AG04450 (cell line): Measurements from ENCODE around the gene ZNF213. TPM values are rescaled to one million over a fixed set of nuclear protein-coding genes. Genes with fewer than 3 reads are reported as not detected.

Source experiments
- CTCF ChIA-PET: fragments of 300-600, 350-600 bp; formaldehyde crosslinking; extraction: SDS; loops from one replicate; lab custom pipeline; 2022; ENCODE audit warnings: antibody characterized with exemption, inconsistent platforms; lab: Charles Lee
- POLR2A ChIA-PET: fragments of 350-600 bp; formaldehyde crosslinking; extraction: SDS; loops from one replicate; lab custom pipeline; 2021; ENCODE audit warnings: antibody characterized with exemption, inconsistent platforms; lab: Yijun Ruan, JAX
- DNase-seq: peaks from one replicate; pipeline ENCODE4 v3.0.0-alpha.2; 2011; ENCODE audit warnings: low read depth, low spot score
- H3K27ac ChIP-seq: one replicate; pipeline ENCODE4 v1.5.1; 2012; ENCODE audit warnings: low read depth, low read length, control low read depth
- H3K27me3 ChIP-seq: one replicate; pipeline ENCODE4 v1.6.0; 2012; ENCODE audit warnings: low read length; ENCODE audit not compliant: control insufficient read depth, insufficient read depth
- H3K4me3 ChIP-seq: 2 replicates; pipeline ENCODE4 v1.5.1; 2011; ENCODE audit warnings: mild to moderate bottlenecking, low read depth, low read length, control low read depth
- H3K9me3 ChIP-seq: 2 replicates; pipeline ENCODE4 v1.5.1; 2012; ENCODE audit warnings: low read length; ENCODE audit not compliant: control insufficient read depth, insufficient read depth
- CTCF ChIP-seq: IDR thresholded peaks from 2 replicates; pipeline ENCODE4 v1.5.1; 2011; ENCODE audit warnings: low read depth, low read length, control low read depth, inconsistent platforms
- polyA plus RNA-seq: library from polyadenylated mRNA; depleted of rRNA; stranded (reverse); fragments of >200 nt; gene quantifications from 2 replicates; pipeline ENCODE4 v1.2.3, GENCODE V29; 2011

The ZNF213 gene
- polyA plus RNA-seq, 1 experiment: 0.47 TPM

DNA sequence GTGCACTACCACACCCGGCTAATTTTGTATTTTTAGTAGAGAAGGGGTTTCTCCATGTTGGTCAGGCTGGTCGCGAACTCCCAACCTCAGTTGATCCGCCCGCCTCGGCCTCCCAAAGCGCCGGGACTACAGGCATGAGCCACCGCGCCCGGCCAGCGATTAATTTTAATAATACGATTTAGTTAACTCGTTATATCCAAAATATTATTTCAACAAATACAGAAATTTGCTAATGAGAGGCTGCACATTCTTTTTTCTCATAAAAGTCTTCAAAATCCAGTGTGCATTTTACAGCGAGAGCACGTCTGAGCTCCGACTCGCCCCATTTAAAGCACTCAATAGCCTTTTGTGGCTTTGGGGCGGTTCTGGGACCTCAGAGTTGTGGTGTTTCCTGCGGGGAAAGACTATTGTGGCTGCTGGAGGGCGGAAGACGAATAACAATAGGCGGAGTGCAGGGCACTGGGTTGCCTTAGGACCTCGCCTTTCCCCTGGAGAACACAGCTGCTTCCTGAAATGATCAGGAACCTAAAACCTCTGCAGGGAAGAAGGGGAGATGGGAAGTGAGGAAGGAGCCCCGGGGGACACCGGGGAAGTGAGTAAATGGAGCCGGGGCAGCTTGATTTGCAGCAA is 32.9 kb upstream of the ZNF213 start:
- POLR2A ChIA-PET: interaction anchor here (0.7 to 1.0 kb wide), 3 partner anchors 27 to 191 kb away, joined by 3 to 11 read pairs (median 6); partner anchors contain the start of gene ZNF213
- Histone ChIP-seq H3K27me3 (peaks cover 24% of the 10 kb centered on the region), H3K4me3 (no peak overlapping the region), H3K27ac (no peak overlapping the region), H3K9me3 (no peaks in the 10 kb centered on the region; the same call in 1 of the 2 replicates)
- DNase-seq: no peak
- CTCF ChIA-PET: interaction anchor here (0.9 to 2.2 kb wide), 5 partner anchors 10 to 71 kb away, joined by 3 to 9 read pairs (median 5); no protein-coding TSS in a partner anchor
- no peak for TF ChIP-seq CTCF

- Histone ChIP-seq H3K9me3 (no peaks in the 10 kb centered on the region), H3K4me3 (peak overlapping the region; percentile 73), H3K27ac (no peak overlapping the region), H3K27me3 (no peaks in the 10 kb centered on the region)
- no peak for TF ChIP-seq CTCF
- DNase-seq: peak; percentile 62
- ChIA-PET CTCF (interaction anchor here (1.2 kb wide), 1 partner anchor 48 kb away, joined by 7 read pairs; no protein-coding TSS in a partner anchor), POLR2A (interaction anchor here (0.7 to 1.2 kb wide), 2 partner anchors 9 to 440 kb away, joined by 3 read pairs; no protein-coding TSS in a partner anchor)
These were observed 28.5 kb upstream of the ZNF213 start for GRCh38 chr16:3106205-3106928.

- no peak for DNase-seq
- ChIA-PET CTCF (interaction anchor here (0.7 to 2.0 kb wide), 2 partner anchors 17 to 38 kb away, joined by 3 to 8 read pairs; no protein-coding TSS in a partner anchor), POLR2A (interaction anchor here (1.3 kb wide), 1 partner anchor 10 kb away, joined by 5 read pairs; no protein-coding TSS in a partner anchor)
- no peak for TF ChIP-seq CTCF
- H3K4me3 ChIP-seq: peak within 1 kb of the TSS; percentile 96
- peak within 1 kb of the TSS; percentile 47 for H3K27ac ChIP-seq
- H3K27me3 ChIP-seq: no peaks in the 10 kb centered on the region
- no peaks in the 10 kb centered on the region; the same call in 1 of the 2 replicates for H3K9me3 ChIP-seq
These were observed 22.6 kb upstream of the ZNF213 start, which contains the start of gene ZNF205 for GRCh38 chr16:3112058-3112880. ZNF205 (plus strand) TSS chr16:3112586; CDS start chr16:3113431, 845 bp downstream.

DNA sequence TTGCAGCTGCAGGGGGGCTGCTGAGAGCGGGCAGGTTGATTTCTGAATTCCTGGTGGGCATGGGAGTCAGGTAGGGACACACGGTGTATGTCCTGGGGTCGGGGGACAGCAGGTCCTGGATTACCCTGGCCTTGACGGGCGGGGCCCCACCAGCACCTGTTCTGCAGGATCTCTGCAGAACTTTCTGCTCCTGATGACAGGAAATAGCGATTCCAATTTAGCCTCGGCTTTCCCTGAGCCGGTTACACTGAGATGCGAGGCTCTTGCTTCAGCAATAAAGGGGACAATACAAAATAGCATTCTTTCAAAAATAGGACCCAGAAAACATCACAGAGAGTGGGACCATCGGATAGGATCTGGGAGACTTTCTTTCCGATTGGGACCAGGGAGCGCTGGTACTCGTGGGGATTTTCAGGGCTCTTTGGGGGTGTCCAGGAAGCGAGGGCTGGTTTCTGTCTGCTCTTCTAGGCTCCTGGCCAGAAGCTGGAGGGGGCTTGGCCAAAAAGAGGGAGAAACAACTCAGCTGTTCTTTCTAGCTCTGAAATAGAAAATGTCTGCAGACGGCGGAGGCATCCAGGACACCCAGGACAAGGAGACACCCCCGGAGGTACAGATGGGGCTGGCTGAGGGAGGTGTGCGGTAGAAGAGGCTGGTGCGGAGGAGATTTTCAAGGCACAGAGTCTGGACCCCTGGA is 21.8 kb upstream of the ZNF213 start:
- TF ChIP-seq CTCF: no peak
- DNase-seq: no peak
- peak overlapping the region; percentile 47 for H3K27ac ChIP-seq

More for the DNA sequence above, 21.8 kb upstream of the ZNF213 start:
- CTCF ChIA-PET: interaction anchor here (1.1 to 2.0 kb wide), 2 partner anchors 11 to 17 kb away, joined by 4 to 8 read pairs; no protein-coding TSS in a partner anchor
- Histone ChIP-seq H3K9me3 (no peaks in the 10 kb centered on the region; the same call in 1 of the 2 replicates), H3K27me3 (no peaks in the 10 kb centered on the region), H3K4me3 (peak overlapping the region; percentile 96)
- POLR2A ChIA-PET: interaction anchor here (1.0 to 1.3 kb wide), 3 partner anchors 10 to 22 kb away, joined by 3 to 5 read pairs (median 4); partner anchors contain the start of gene ZNF213
